IMR-90 (cell line): Measurements from ENCODE around the gene NRF1. TPM values are rescaled to one million over a fixed set of nuclear protein-coding genes. Genes with fewer than 3 reads are reported as not detected.

Experiments used
- ATAC-seq: fragments of 200-7000 bp; cut with Tn5 transposase; 2 replicates; pipeline ENCODE4 v1.9.1; 2020; ENCODE audit warnings: low read depth, mild to moderate bottlenecking, moderate library complexity
- BruUV-seq: library from RNA; stranded (reverse); fragments of 400-500 nt; replicated peaks from 2 replicates; lab custom pipeline; 2021; lab: Mats Ljungman, UMichigan
- CTCF ChIA-PET: fragments of 300-600 bp; formaldehyde crosslinking; extraction: SDS; loops from one replicate; lab custom pipeline; 2021; ENCODE audit warnings: antibody characterized with exemption; lab: Yijun Ruan, JAX
- POLR2A ChIA-PET: fragments of 300-600 bp; sonication (Branson Sonifier 250); formaldehyde crosslinking; loops from one replicate; lab custom pipeline; 2022; ENCODE audit warnings: antibody characterized with exemption; ENCODE audit not compliant: unreplicated experiment; lab: Charles Lee
- DNase-seq: peaks from one replicate; pipeline ENCODE4 v3.0.0; 2013
- H2AFZ ChIP-seq: replicated peaks from 2 replicates; pipeline ENCODE3; 2013; ENCODE audit warnings: low read length, mild to moderate bottlenecking; ENCODE audit not compliant: poor library complexity
- H2AK5ac ChIP-seq: 2 replicates; pipeline ENCODE4 v1.6.1; 2013; ENCODE audit warnings: low read depth, low read length, inconsistent platforms
- H2AK9ac ChIP-seq: replicated peaks from 2 replicates; pipeline ENCODE3; 2013; ENCODE audit warnings: mild to moderate bottlenecking, low read depth, low read length, moderate library complexity; ENCODE audit not compliant: poor library complexity
- H2BK120ac ChIP-seq: 2 replicates; pipeline ENCODE4 v1.6.1; 2013; ENCODE audit warnings: low read depth, low read length, inconsistent platforms
- H2BK15ac ChIP-seq: 3 replicates; pipeline ENCODE4 v1.6.1; 2013; ENCODE audit warnings: low read depth, low read length, inconsistent platforms
- H2BK20ac ChIP-seq: 2 replicates; pipeline ENCODE4 v1.6.1; 2013; ENCODE audit warnings: low read depth, mild to moderate bottlenecking, inconsistent platforms, low read length, moderate library complexity
- H2BK5ac ChIP-seq: 2 replicates; pipeline ENCODE4 v1.6.1; 2013; ENCODE audit warnings: mild to moderate bottlenecking, low read depth, low read length, inconsistent platforms; ENCODE audit not compliant: poor library complexity, severe bottlenecking
- H3K14ac ChIP-seq: replicated peaks from 2 replicates; pipeline ENCODE4 v1.6.1; 2013; ENCODE audit warnings: low read depth, low read length, inconsistent platforms
- H3K18ac ChIP-seq: 2 replicates; pipeline ENCODE4 v1.6.1; 2013; ENCODE audit warnings: low read depth, low read length, control low read depth
- H3K23ac ChIP-seq: 2 replicates; pipeline ENCODE4 v1.6.1; 2013; ENCODE audit warnings: low read depth, low read length, inconsistent platforms
- H3K27ac ChIP-seq: 2 replicates; pipeline ENCODE4 v1.5.1; 2013; ENCODE audit warnings: mild to moderate bottlenecking, control low read depth, low read length; ENCODE audit not compliant: insufficient read depth
- H3K27me3 ChIP-seq: 2 replicates; pipeline ENCODE4 v1.6.1; 2013; ENCODE audit warnings: low read length; ENCODE audit not compliant: control insufficient read depth, insufficient read depth
- H3K36me3 ChIP-seq: 2 replicates; pipeline ENCODE4 v1.6.1; 2013; ENCODE audit warnings: low read length, mixed read lengths; ENCODE audit not compliant: control insufficient read depth, insufficient read depth
- H3K4ac ChIP-seq: 2 replicates; pipeline ENCODE4 v1.6.1; 2013; ENCODE audit warnings: low read depth, low read length, inconsistent platforms
- H3K4me1 ChIP-seq: 2 replicates; pipeline ENCODE4 v1.6.1; 2013; ENCODE audit warnings: low read length, mixed read lengths; ENCODE audit not compliant: control insufficient read depth, insufficient read depth
- H3K4me2 ChIP-seq: 2 replicates; pipeline ENCODE4 v1.6.1; 2013; ENCODE audit warnings: low read depth, mild to moderate bottlenecking, control low read depth, low read length, moderate library complexity
- H3K4me3 ChIP-seq: 2 replicates; pipeline ENCODE4 v1.5.1; 2013; ENCODE audit warnings: low read depth, mild to moderate bottlenecking, control low read depth, low read length, moderate library complexity; ENCODE audit not compliant: insufficient read depth
- H3K56ac ChIP-seq: 2 replicates; pipeline ENCODE4 v1.6.1; 2013; ENCODE audit warnings: low read length, inconsistent platforms; ENCODE audit not compliant: insufficient read depth; ENCODE audit errors: extremely low read depth
- H3K79me1 ChIP-seq, 2 experiments: 2 replicates each; pipeline ENCODE4 v1.6.1; 2013; ENCODE audit warnings: low read length in 2 of 2, inconsistent platforms in 1 of 2, low read depth in 1 of 2
- H3K9ac ChIP-seq: 2 replicates; pipeline ENCODE4 v1.6.1; 2013; ENCODE audit warnings: low read depth, low read length, control low read depth
- H3K9me1 ChIP-seq: 2 replicates; pipeline ENCODE4 v1.6.1; 2013; ENCODE audit warnings: low read length, inconsistent platforms; ENCODE audit not compliant: insufficient read depth
- H3K9me3 ChIP-seq: 2 replicates; pipeline ENCODE4 v1.6.1; 2013; ENCODE audit warnings: low read length; ENCODE audit not compliant: control insufficient read depth, insufficient read depth
- H4K20me1 ChIP-seq: 2 replicates; pipeline ENCODE4 v1.6.1; 2013; ENCODE audit warnings: low read length, inconsistent platforms; ENCODE audit not compliant: insufficient read depth
- H4K5ac ChIP-seq: 2 replicates; pipeline ENCODE4 v1.6.1; 2013; ENCODE audit warnings: mild to moderate bottlenecking, low read depth, low read length, control low read depth
- H4K8ac ChIP-seq, 2 experiments: 2 replicates each; pipeline ENCODE4 v1.6.1; 2013; ENCODE audit warnings: low read depth in 2 of 2, low read length in 2 of 2, control low read depth in 1 of 2, inconsistent platforms in 1 of 2
- H4K91ac ChIP-seq: 2 replicates; pipeline ENCODE4 v1.6.1; 2013; ENCODE audit warnings: low read depth, low read length, inconsistent platforms; ENCODE audit not compliant: insufficient read depth
- BHLHE40 ChIP-seq: fragments of 150-350 bp; IDR thresholded peaks from 2 replicates; pipeline ENCODE4 v1.6.1; 2016; ENCODE audit warnings: mild to moderate bottlenecking, low read depth, low read length
- CEBPB ChIP-seq: IDR thresholded peaks from 2 replicates; pipeline ENCODE4 v1.6.1; 2012; ENCODE audit warnings: low read depth, low read length, improper control_type of control experiment
- CHD1 ChIP-seq: IDR thresholded peaks from 2 replicates; pipeline ENCODE4 v1.6.1; 2012; ENCODE audit warnings: low read depth, low read length, improper control_type of control experiment
- FOS ChIP-seq: fragments of 150-350 bp; IDR thresholded peaks from 2 replicates; pipeline ENCODE4 v1.6.1; 2016; ENCODE audit warnings: low read depth, low read length
- MAFK ChIP-seq: IDR thresholded peaks from 2 replicates; pipeline ENCODE4 v1.6.1; 2012; ENCODE audit warnings: low read depth, low read length, improper control_type of control experiment
- MAZ ChIP-seq: IDR thresholded peaks from 2 replicates; pipeline ENCODE4 v1.6.1; 2012; ENCODE audit warnings: low read depth, mild to moderate bottlenecking, low read length, improper control_type of control experiment, moderate library complexity, borderline replicate concordance
- MXI1 ChIP-seq: IDR thresholded peaks from 2 replicates; pipeline ENCODE4 v1.6.1; 2012; ENCODE audit warnings: low read depth, mild to moderate bottlenecking, low read length, moderate library complexity, borderline replicate concordance
- NFE2L2 ChIP-seq: fragments of 150-350 bp; IDR thresholded peaks from 2 replicates; pipeline ENCODE4 v1.6.1; 2016; ENCODE audit warnings: low read depth, mild to moderate bottlenecking, low read length
- POLR2A ChIP-seq: IDR thresholded peaks from 2 replicates; pipeline ENCODE4 v1.6.1; 2012; ENCODE audit warnings: mild to moderate bottlenecking, low read depth, low read length
- RAD21 ChIP-seq: IDR thresholded peaks from 2 replicates; pipeline ENCODE4 v1.6.1; 2012; ENCODE audit warnings: low read length, improper control_type of control experiment
- RCOR1 ChIP-seq: IDR thresholded peaks from 2 replicates; pipeline ENCODE4 v1.6.1; 2012; ENCODE audit warnings: mild to moderate bottlenecking, low read length, improper control_type of control experiment; ENCODE audit not compliant: insufficient replicate concordance
- RFX5 ChIP-seq: IDR thresholded peaks from 2 replicates; pipeline ENCODE4 v1.8.0; 2012; ENCODE audit warnings: low read depth, mild to moderate bottlenecking, low read length, moderate library complexity
- SMC3 ChIP-seq: fragments of 150-350 bp; IDR thresholded peaks from 2 replicates; pipeline ENCODE4 v1.6.1; 2016; ENCODE audit warnings: low read depth, mild to moderate bottlenecking, antibody characterized with exemption, low read length, moderate library complexity
- WGBS, 2 experiments: methylation state at CpG; one replicate each; pipeline versions ENCODE4 v1.1.5 to v1.1.7; 2013; ENCODE audit warnings: missing lambda C conversion rate in 2 of 2; ENCODE audit not compliant: insufficient read length in 1 of 2; ENCODE audit errors: extremely low coverage in 2 of 2; 5-methylcytosine and 5-hydroxymethylcytosine counted together
- dilution Hi-C: fragments of 300-500 bp; cut with HindIII; formaldehyde crosslinking; loops from one replicate; pipeline ENCODE4 v1.14.3; 2018; ENCODE audit warnings: low sequenced_read_pairs; ENCODE audit not compliant: unreplicated experiment
- in situ Hi-C: fragments of 300-500 bp; cut with MboI; formaldehyde crosslinking; loops from 3 replicates; pipeline ENCODE4 v1.14.3; 2019; ENCODE audit warnings: low sequenced_read_pairs, inconsistent platforms, mixed read lengths
- intact Hi-C: fragments of 100-400 bp; cut with micrococcal nuclease; formaldehyde crosslinking; loops from 2 replicates; pipeline ENCODE4 v1.10.0; 2022
- polyA plus RNA-seq, 3 experiments: library from polyadenylated mRNA; depleted of rRNA; stranded (reverse); fragments of >200 nt; gene quantifications; 2 replicates each; pipeline ENCODE4 v1.2.3, GENCODE V29; 2012; ENCODE audit warnings: low replicate concordance in 1 of 3
- total RNA-seq: library from RNA; depleted of rRNA; stranded (reverse); fragments of >200 nt; gene quantifications from 2 replicates; pipeline ENCODE4 v1.2.3, GENCODE V29; 2012
- TF ChIP-seq, protein P1 (sequence below): conservative IDR thresholded peaks from 2 replicates; pipeline ENCODE4 v1.5.1; 2012; ENCODE audit warnings: mild to moderate bottlenecking, low read depth, low read length, improper control_type of control experiment
- TF ChIP-seq, protein P2 (sequence below): fragments of 150-350 bp; IDR thresholded peaks from 2 replicates; pipeline ENCODE4 v1.6.1; 2017; ENCODE audit warnings: mild to moderate bottlenecking, antibody characterized with exemption, low read length, low read depth
- TF ChIP-seq, protein P3 (sequence below): fragments of 150-350 bp; IDR thresholded peaks from 2 replicates; pipeline ENCODE4 v1.6.1; 2016; ENCODE audit warnings: low read depth, mild to moderate bottlenecking, low read length, moderate library complexity, borderline replicate concordance

NRF1 gene
- total and polyA plus RNA-seq, 2 of the 4 experiments (the other 2 are of a cell fraction) = 11.4 to 15.8 TPM

DNA sequence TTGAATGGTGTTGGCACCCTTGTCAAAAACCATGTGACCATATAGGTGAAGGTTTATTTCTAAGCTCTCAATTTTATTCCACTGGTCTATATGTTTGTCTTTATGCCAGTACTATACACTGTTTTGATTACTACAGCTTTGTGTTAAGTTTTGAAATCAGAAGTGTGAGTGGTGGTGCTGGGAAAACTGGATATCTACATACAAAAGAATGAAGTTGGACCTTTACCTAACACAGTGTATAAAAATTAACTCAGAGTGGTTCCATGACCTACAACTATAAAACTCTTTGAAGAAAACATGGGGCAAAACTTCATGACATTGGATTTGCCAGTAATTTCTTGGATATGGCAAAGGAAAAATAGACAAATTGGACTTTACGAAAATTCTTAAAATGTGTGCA is 112.2 kb downstream of the NRF1 start:
- Histone ChIP-seq H2BK5ac (no peak overlapping the region), H3K4me3 (no peak overlapping the region), H3K27ac (no peak overlapping the region), H3K14ac (no peak overlapping the region), H3K27me3 (no peaks in the 10 kb centered on the region), H2AFZ (no peak overlapping the region), H2BK15ac (no peak overlapping the region), H4K20me1 (no peaks in the 10 kb centered on the region), H3K9ac (no peak overlapping the region), H3K79me1 (no peaks in the 10 kb centered on the region), H3K4ac (no peak overlapping the region), H3K18ac (no peak overlapping the region), H3K36me3 (peaks cover 4% of the 10 kb centered on the region), H2BK120ac (no peak overlapping the region), H2AK9ac (no peak overlapping the region), H4K8ac (no peak overlapping the region), H3K23ac (no peak overlapping the region), H4K91ac (no peak overlapping the region), H3K9me3 (no peaks in the 10 kb centered on the region), H4K5ac (no peak overlapping the region), H3K9me1 (peaks cover 13% of the 10 kb centered on the region), H3K4me1 (peaks cover 8% of the 10 kb centered on the region), H2AK5ac (no peak overlapping the region), H3K56ac (no peak overlapping the region), H2BK20ac (no peak overlapping the region), H3K4me2 (no peak overlapping the region)
- in situ Hi-C loops (no loop called here), intact Hi-C loops (no loop called here), dilution Hi-C loops (no loop called here)
- ChIA-PET CTCF (no interaction called here), POLR2A (no interaction called here)
- no TSS peak for BruUV-seq
- TF ChIP-seq CEBPB (no peak), MAZ (no peak), SMC3 (no peak), NFE2L2 (no peak), FOS (no peak), MXI1 (no peak), MAFK (no peak), RFX5 (no peak), POLR2A (no peak), BHLHE40 (no peak), RCOR1 (no peak), RAD21 (no peak), CHD1 (no peak)
- TF ChIP-seq, protein P1, sequence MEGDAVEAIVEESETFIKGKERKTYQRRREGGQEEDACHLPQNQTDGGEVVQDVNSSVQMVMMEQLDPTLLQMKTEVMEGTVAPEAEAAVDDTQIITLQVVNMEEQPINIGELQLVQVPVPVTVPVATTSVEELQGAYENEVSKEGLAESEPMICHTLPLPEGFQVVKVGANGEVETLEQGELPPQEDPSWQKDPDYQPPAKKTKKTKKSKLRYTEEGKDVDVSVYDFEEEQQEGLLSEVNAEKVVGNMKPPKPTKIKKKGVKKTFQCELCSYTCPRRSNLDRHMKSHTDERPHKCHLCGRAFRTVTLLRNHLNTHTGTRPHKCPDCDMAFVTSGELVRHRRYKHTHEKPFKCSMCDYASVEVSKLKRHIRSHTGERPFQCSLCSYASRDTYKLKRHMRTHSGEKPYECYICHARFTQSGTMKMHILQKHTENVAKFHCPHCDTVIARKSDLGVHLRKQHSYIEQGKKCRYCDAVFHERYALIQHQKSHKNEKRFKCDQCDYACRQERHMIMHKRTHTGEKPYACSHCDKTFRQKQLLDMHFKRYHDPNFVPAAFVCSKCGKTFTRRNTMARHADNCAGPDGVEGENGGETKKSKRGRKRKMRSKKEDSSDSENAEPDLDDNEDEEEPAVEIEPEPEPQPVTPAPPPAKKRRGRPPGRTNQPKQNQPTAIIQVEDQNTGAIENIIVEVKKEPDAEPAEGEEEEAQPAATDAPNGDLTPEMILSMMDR = no peak
- TF ChIP-seq, protein P2, sequence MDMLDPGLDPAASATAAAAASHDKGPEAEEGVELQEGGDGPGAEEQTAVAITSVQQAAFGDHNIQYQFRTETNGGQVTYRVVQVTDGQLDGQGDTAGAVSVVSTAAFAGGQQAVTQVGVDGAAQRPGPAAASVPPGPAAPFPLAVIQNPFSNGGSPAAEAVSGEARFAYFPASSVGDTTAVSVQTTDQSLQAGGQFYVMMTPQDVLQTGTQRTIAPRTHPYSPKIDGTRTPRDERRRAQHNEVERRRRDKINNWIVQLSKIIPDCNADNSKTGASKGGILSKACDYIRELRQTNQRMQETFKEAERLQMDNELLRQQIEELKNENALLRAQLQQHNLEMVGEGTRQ = no peak
- TF ChIP-seq, protein P3, sequence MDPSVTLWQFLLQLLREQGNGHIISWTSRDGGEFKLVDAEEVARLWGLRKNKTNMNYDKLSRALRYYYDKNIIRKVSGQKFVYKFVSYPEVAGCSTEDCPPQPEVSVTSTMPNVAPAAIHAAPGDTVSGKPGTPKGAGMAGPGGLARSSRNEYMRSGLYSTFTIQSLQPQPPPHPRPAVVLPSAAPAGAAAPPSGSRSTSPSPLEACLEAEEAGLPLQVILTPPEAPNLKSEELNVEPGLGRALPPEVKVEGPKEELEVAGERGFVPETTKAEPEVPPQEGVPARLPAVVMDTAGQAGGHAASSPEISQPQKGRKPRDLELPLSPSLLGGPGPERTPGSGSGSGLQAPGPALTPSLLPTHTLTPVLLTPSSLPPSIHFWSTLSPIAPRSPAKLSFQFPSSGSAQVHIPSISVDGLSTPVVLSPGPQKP = no peak
- WGBS, 2 experiments = no CpG with 5 or more reads among the region's 1 CpG
- ATAC-seq (no peak), DNase-seq (no peak)
